Fibroblast of the aortic adventitia (primary cell): ENCODE measurements around the gene DNPEP. TPM values are rescaled to one million over a fixed set of nuclear protein-coding genes. Genes with fewer than 3 reads are reported as not detected.
A peak's percentile ranks its signal among the peaks of the same experiment; 100 is the strongest.

Experiments
- DNase-seq: peaks from one replicate; pipeline ENCODE4 v3.0.0-alpha.2; 2010; ENCODE audit warnings: low read depth
- H3K4me3 ChIP-seq: 2 replicates; pipeline ENCODE4 v1.5.1; 2011; ENCODE audit warnings: low read depth, mild to moderate bottlenecking, control low read depth, low read length, moderate library complexity
- CTCF ChIP-seq: IDR thresholded peaks from 2 replicates; pipeline ENCODE4 v1.5.1; 2011; ENCODE audit warnings: mild to moderate bottlenecking, low read length, control low read depth, inconsistent platforms; ENCODE audit not compliant: insufficient read depth
- total RNA-seq: library from RNA; depleted of rRNA; stranded (reverse); fragments of >200 nt; gene quantifications from 2 replicates; pipeline ENCODE4 v1.2.3, GENCODE V29; 2012; ENCODE audit warnings: low replicate concordance

DNPEP gene
- total RNA-seq, 1 donor, result 55.0 TPM

GRCh38 chr2:219433666-219434467 is 46.2 kb upstream of the DNPEP start:
- TF ChIP-seq CTCF, result peak; percentile 52
- no peak overlapping the region for H3K4me3 ChIP-seq
- peak; percentile 61 for DNase-seq

- peak; percentile 49 for DNase-seq
- TF ChIP-seq CTCF, result no peak
Observed at GRCh38 chr2:219430633-219431615, 43.2 kb upstream of the DNPEP start.

GRCh38 chr2:219429958-219430606 is 42.4 kb upstream of the DNPEP start:
- H3K4me3 ChIP-seq, result no peak overlapping the region
- no peak for DNase-seq
- no peak for TF ChIP-seq CTCF

More at GRCh38 chr2:219430633-219431615, 43.2 kb upstream of the DNPEP start:
- H3K4me3 ChIP-seq, result no peak overlapping the region

- DNase-seq, result no peak
- H3K4me3 ChIP-seq, result no peak overlapping the region
- TF ChIP-seq CTCF, result no peak
Observed at GRCh38 chr2:219428469-219428868, 40.8 kb upstream of the DNPEP start.

- no peak for TF ChIP-seq CTCF
- H3K4me3 ChIP-seq, result no peak overlapping the region
- no peak for DNase-seq
Observed at GRCh38 chr2:219426534-219427136, 38.9 kb upstream of the DNPEP start.

- no peak overlapping the region for H3K4me3 ChIP-seq
- DNase-seq, result no peak
- no peak for TF ChIP-seq CTCF
Observed at GRCh38 chr2:219426068-219426443, 38.3 kb upstream of the DNPEP start.
